ENCODE results near the gene FADS6.

DNA sequence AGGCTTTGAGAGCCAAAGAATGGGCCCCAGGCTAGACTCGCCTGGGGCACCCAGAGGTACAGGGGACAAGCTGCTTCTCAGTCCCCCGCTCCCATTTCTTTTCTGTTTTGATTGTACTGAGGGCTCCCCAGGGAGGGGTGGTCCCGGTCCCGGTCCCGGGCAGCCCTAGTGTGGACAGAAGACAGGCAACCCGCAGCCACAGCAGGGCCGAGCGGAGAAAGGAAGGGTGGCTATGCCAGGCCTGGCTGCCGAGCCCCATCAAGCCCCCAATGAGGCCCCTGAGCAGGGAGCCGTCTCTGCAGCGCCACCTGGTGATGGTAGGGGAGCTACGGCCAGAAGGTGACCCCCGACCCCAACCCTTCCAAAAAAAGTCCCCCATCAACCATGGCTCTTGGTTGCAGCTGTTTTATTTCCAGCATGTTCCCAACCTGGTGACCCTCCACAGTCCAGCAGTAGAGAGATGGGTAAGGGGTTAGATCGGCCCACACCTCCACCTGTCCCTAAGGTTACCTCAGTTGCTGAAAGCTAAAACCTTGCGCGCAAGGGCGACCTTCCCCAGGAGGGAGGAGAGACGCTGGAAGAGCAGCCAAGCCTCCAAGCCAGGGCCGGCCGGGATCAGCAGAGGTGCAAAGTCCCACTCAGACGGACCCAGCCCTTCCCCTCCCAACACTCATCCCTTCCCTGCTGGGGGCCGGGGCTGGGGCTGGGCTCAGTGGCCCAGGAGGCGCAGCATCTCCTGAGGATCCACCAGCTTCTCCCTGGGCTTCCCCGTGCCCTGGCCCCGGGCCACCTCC is 31.1 kb downstream of the FADS6 start:
- TF ChIP-seq, protein P1, sequence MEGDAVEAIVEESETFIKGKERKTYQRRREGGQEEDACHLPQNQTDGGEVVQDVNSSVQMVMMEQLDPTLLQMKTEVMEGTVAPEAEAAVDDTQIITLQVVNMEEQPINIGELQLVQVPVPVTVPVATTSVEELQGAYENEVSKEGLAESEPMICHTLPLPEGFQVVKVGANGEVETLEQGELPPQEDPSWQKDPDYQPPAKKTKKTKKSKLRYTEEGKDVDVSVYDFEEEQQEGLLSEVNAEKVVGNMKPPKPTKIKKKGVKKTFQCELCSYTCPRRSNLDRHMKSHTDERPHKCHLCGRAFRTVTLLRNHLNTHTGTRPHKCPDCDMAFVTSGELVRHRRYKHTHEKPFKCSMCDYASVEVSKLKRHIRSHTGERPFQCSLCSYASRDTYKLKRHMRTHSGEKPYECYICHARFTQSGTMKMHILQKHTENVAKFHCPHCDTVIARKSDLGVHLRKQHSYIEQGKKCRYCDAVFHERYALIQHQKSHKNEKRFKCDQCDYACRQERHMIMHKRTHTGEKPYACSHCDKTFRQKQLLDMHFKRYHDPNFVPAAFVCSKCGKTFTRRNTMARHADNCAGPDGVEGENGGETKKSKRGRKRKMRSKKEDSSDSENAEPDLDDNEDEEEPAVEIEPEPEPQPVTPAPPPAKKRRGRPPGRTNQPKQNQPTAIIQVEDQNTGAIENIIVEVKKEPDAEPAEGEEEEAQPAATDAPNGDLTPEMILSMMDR (conservative IDR thresholded peaks at IDR 0.05), result peak; percentile 82
- TF ChIP-seq ZFX (IDR thresholded peaks at IDR 0.05), result no peak
